MCF 10A (cell line): ENCODE data around the gene AMIGO2. TPM values are rescaled to one million over a fixed set of nuclear protein-coding genes. Genes with fewer than 3 reads are reported as not detected.

ENCODE experiments used
- BruUV-seq: library from RNA; stranded (reverse); fragments of 400-500 nt; replicated peaks from 2 replicates; lab custom pipeline; 2021; lab: Mats Ljungman, UMichigan
- CTCF ChIA-PET: fragments of 300-600 bp; sonication (Branson Sonifier 250); formaldehyde crosslinking; extraction: SDS; loops from one replicate; lab custom pipeline; 2021; ENCODE audit warnings: antibody characterized with exemption, inconsistent platforms; lab: Yijun Ruan, JAX
- POLR2A ChIA-PET: fragments of 300-600, 350-650 bp; sonication (Branson Sonifier 250); formaldehyde crosslinking; extraction: SDS; loops from one replicate; lab custom pipeline; 2020; ENCODE audit warnings: antibody characterized with exemption, inconsistent platforms; lab: Yijun Ruan, JAX
- DNase-seq: peaks from one replicate; pipeline ENCODE4 v3.0.0-alpha.2; 2018; ENCODE audit not compliant: unreplicated experiment
- H3K27ac Mint-ChIP-seq: one replicate; pipeline ENCODE4 v1.8.0; 2022; ENCODE audit warnings: mild to moderate bottlenecking, low read depth, mixed read lengths; ENCODE audit not compliant: unreplicated experiment
- H3K27me3 Mint-ChIP-seq: one replicate; pipeline ENCODE4 v1.8.0; 2022; ENCODE audit warnings: mixed read lengths; ENCODE audit not compliant: insufficient read depth, unreplicated experiment
- H3K36me3 Mint-ChIP-seq: one replicate; pipeline ENCODE4 v1.8.0; 2022; ENCODE audit warnings: mild to moderate bottlenecking, moderate library complexity, mixed read lengths; ENCODE audit not compliant: insufficient read depth, unreplicated experiment
- H3K4me1 Mint-ChIP-seq: one replicate; pipeline ENCODE4 v1.8.0; 2022; ENCODE audit warnings: mixed read lengths; ENCODE audit not compliant: insufficient read depth, unreplicated experiment
- H3K4me3 Mint-ChIP-seq: one replicate; pipeline ENCODE4 v1.8.0; 2022; ENCODE audit warnings: mild to moderate bottlenecking, moderate library complexity, mixed read lengths; ENCODE audit not compliant: unreplicated experiment
- H3K9me3 Mint-ChIP-seq: one replicate; pipeline ENCODE4 v1.8.0; 2022; ENCODE audit warnings: mixed read lengths; ENCODE audit not compliant: unreplicated experiment
- CTCF ChIP-seq: fragments of 200-600 bp; IDR thresholded peaks from one replicate; pipeline ENCODE4 v1.8.0; 2022; ENCODE audit warnings: antibody characterized with exemption, mild to moderate bottlenecking; ENCODE audit not compliant: unreplicated experiment
- intact Hi-C: fragments of 100-400 bp; cut with micrococcal nuclease; formaldehyde crosslinking; loops from 2 replicates; pipeline ENCODE4 v1.14.1; 2022
- total RNA-seq: library from RNA; stranded (reverse); gene quantifications from 2 replicates; pipeline ENCODE4 v1.2.3, GENCODE V29; 2022

The AMIGO2 gene
- total RNA-seq, 1 experiment from 2014 or later, result 32.6 TPM

- TF ChIP-seq CTCF, result no peak
- intact Hi-C loops, result loop anchor here (10.0 kb wide), 1 partner anchor 737 kb away; no protein-coding TSS in a partner anchor
- POLR2A ChIA-PET, result interaction anchor here (0.6 to 2.8 kb wide), 11 partner anchors 8 to 614 kb away, joined by 3 to 30 read pairs (median 5); partner anchors contain the start of genes AMIGO2 and PCED1B
- no peak overlapping the region for H3K4me3 Mint-ChIP-seq
- peak overlapping the region; percentile 81 for H3K27ac Mint-ChIP-seq
- DNase-seq, result peak; percentile 80
- H3K9me3 Mint-ChIP-seq, result no peaks in the 10 kb centered on the region
- H3K27me3 Mint-ChIP-seq, result no peaks in the 10 kb centered on the region
- CTCF ChIA-PET, result interaction anchor here (0.7 to 1.6 kb wide), 2 partner anchors 9 to 294 kb away, joined by 4 to 7 read pairs; partner anchors contain the start of genes AMIGO2 and PCED1B
- BruUV-seq, result no TSS peak
- H3K36me3 Mint-ChIP-seq, result no peaks in the 10 kb centered on the region
- peaks cover 39% of the 10 kb centered on the region for H3K4me1 Mint-ChIP-seq
These were observed 8.5 kb upstream of the AMIGO2 start for GRCh38 chr12:47088021-47088944.

DNA sequence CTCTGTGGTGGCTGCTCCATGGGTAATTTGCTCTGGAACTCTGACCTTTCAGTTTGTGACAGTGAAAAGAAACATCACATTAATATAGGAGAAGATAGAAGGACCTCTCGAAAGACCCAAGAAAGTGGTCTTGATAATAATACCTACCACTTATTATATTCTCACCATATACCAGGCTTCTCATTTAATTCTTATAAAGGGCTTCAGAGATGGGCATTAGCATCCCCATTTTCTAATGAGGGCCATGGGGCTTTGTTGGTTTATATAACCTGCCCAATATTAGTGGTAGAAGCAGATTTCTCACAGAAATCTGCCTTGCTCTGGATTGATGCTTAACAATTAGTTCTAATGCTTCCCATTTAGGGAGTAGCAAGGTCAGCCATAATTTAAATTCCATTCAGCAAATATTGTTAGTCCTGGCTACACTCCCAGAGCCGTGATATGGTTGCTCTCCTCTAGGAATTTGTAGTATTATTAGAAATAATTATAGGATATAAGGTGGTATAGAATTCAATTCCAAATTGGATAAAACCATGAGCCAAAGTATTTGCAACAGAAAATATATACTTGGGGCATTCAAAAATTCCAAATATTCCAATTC lies 7.4 kb upstream of the AMIGO2 start:
- ChIA-PET CTCF (no interaction called here), POLR2A (interaction anchor here (0.7 to 8.3 kb wide), 9 partner anchors 8 to 162 kb away, joined by 3 to 79 read pairs (median 6); partner anchors contain the start of genes AMIGO2 and PCED1B)
- DNase-seq, result no peak
- no peaks in the 10 kb centered on the region for H3K27me3 Mint-ChIP-seq
- TF ChIP-seq CTCF, result no peak
- peaks cover 47% of the 10 kb centered on the region for H3K4me1 Mint-ChIP-seq
- no TSS peak for BruUV-seq
- no peak overlapping the region for H3K4me3 Mint-ChIP-seq
- H3K9me3 Mint-ChIP-seq, result no peaks in the 10 kb centered on the region
- no peaks in the 10 kb centered on the region for H3K36me3 Mint-ChIP-seq
- peak overlapping the region; percentile 78 for H3K27ac Mint-ChIP-seq
- intact Hi-C loops, result loop anchor here (10.0 kb wide), 1 partner anchor 738 kb away; no protein-coding TSS in a partner anchor

- BruUV-seq, result no TSS peak
- H3K27me3 Mint-ChIP-seq, result no peaks in the 10 kb centered on the region
- H3K9me3 Mint-ChIP-seq, result no peaks in the 10 kb centered on the region
- DNase-seq, result peak; percentile 72
- H3K4me3 Mint-ChIP-seq, result no peak overlapping the region
- no peaks in the 10 kb centered on the region for H3K36me3 Mint-ChIP-seq
- ChIA-PET POLR2A (interaction anchor here (0.6 to 8.3 kb wide), 7 partner anchors 8 to 301 kb away, joined by 3 to 79 read pairs (median 5); no protein-coding TSS in a partner anchor), CTCF (interaction anchor here (0.6 to 1.2 kb wide), 3 partner anchors 9 to 54 kb away, joined by 3 read pairs; no protein-coding TSS in a partner anchor)
- H3K4me1 Mint-ChIP-seq, result peaks cover 59% of the 10 kb centered on the region
- intact Hi-C loops, result loop anchor here (10.0 kb wide), 1 partner anchor 739 kb away; no protein-coding TSS in a partner anchor
- peak overlapping the region; percentile 78 for H3K27ac Mint-ChIP-seq
- no peak for TF ChIP-seq CTCF
These were observed 6.1 kb upstream of the AMIGO2 start for GRCh38 chr12:47085815-47086252.
